ENCODE measurements around the gene NUFIP1. TPM values are rescaled to one million over a fixed set of nuclear protein-coding genes. Genes with fewer than 3 reads are reported as not detected.

NUFIP1 gene
- total RNA-seq, 1 donor from 2014 or later = 7.6 TPM

DNA sequence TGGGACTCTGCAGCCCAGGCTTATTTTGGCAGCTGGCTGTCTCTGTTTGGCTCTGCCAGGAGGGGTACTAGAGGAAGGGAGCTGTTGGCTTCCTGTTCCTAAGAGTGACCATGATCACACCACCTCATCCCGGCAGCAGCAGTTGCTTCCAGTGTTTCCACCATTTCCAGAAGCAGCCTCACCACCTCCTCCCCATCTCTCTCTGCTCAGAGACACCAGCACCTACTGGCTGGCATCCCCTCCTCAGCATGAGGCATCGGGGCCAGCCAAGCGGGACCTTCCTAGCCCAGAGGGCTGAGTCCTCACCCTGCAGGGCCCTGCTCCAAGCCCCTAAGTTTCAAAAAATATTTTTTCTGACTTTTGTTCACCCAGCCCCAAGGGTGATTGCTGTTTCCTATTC, 59.0 kb downstream of the NUFIP1 start:
- H3K36me3 ChIP-seq (ENCODE audit: insufficient read depth, low read length) = no peaks in the 10 kb centered on the region
- FAIRE-seq (no peak), DNase-seq (ENCODE audit: low read depth) (no peak)
- no peak overlapping the region for H3K4me3 Mint-ChIP-seq (ENCODE audit: unreplicated experiment)
- no peaks in the 10 kb centered on the region for H4K20me1 ChIP-seq (ENCODE audit: insufficient read depth, low read length)
- peaks cover 32% of the 10 kb centered on the region for H3K4me1 Mint-ChIP-seq (ENCODE audit: low read depth, unreplicated experiment)
- peaks cover 29% of the 10 kb centered on the region for H3K4me1 ChIP-seq (ENCODE audit: insufficient read depth, low read length)
- peaks cover 3% of the 10 kb centered on the region for H3K27me3 ChIP-seq (ENCODE audit: insufficient read depth, low read length)
- H3K4me2 ChIP-seq (ENCODE audit: low read length) = no peak overlapping the region
- peaks cover 5% of the 10 kb centered on the region for H3K36me3 Mint-ChIP-seq (ENCODE audit: low read depth, unreplicated experiment)
- H3K27ac Mint-ChIP-seq (ENCODE audit: unreplicated experiment) = no peak overlapping the region
- H3K27me3 Mint-ChIP-seq (ENCODE audit: low read depth, unreplicated experiment) = no peaks in the 10 kb centered on the region
- H3K9me3 ChIP-seq (ENCODE audit: insufficient read depth, low read depth, low read length) = no peaks in the 10 kb centered on the region
- H3K4me3 ChIP-seq (ENCODE audit: insufficient read depth, low read depth, low read length) = no peak overlapping the region
- H2AFZ ChIP-seq (ENCODE audit: low read depth, low read length) = no peak overlapping the region
- H3K9me3 Mint-ChIP-seq (ENCODE audit: unreplicated experiment) = peaks cover 3% of the 10 kb centered on the region
- no peaks in the 10 kb centered on the region for H3K79me2 ChIP-seq (ENCODE audit: insufficient read depth, low read length)
- no peak overlapping the region for H3K9ac ChIP-seq (ENCODE audit: low read length)
- TF ChIP-seq EZH2 (IDR thresholded peaks at IDR 0.05; ENCODE audit: insufficient read depth, low read length) (no peak), CTCF (IDR thresholded peaks at IDR 0.05; ENCODE audit: insufficient read depth, low read depth, low read length) (no peak)
- H3K27ac ChIP-seq (ENCODE audit: low read depth, low read length) = no peak overlapping the region

DNA sequence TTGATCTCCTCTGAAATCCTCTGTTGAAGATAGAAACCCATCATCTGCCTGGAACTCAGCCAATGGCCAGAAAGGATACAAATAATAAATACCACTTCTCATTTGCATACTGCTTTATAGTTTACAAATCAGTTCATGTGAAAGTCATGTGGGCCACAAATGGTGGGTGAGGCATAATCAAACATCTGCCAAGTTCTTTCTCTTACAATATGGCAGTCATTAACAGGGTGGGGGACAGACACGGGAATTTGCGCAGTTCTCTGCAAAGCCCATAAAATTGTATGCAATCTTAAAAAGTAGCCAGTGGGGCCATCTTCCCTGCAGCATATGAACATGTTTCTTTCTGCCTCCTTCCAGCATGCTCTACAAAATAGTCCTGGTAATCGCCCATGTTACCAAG, 59.6 kb downstream of the NUFIP1 start:
- Histone ChIP-seq H3K4me2 (ENCODE audit: low read length) (no peak overlapping the region), H3K4me1 (ENCODE audit: insufficient read depth, low read length) (peaks cover 27% of the 10 kb centered on the region), H4K20me1 (ENCODE audit: insufficient read depth, low read length) (no peaks in the 10 kb centered on the region), H3K27me3 (ENCODE audit: insufficient read depth, low read length) (peaks cover 6% of the 10 kb centered on the region), H3K27ac (ENCODE audit: low read depth, low read length) (no peak overlapping the region), H2AFZ (ENCODE audit: low read depth, low read length) (no peak overlapping the region), H3K9ac (ENCODE audit: low read length) (no peak overlapping the region), H3K79me2 (ENCODE audit: insufficient read depth, low read length) (no peaks in the 10 kb centered on the region), H3K36me3 (ENCODE audit: insufficient read depth, low read length) (no peaks in the 10 kb centered on the region), H3K4me3 (ENCODE audit: insufficient read depth, low read depth, low read length) (no peak overlapping the region), H3K9me3 (ENCODE audit: insufficient read depth, low read depth, low read length) (no peaks in the 10 kb centered on the region)
- FAIRE-seq = no peak
- Mint-ChIP-seq H3K4me1 (ENCODE audit: low read depth, unreplicated experiment) (peaks cover 28% of the 10 kb centered on the region), H3K36me3 (ENCODE audit: low read depth, unreplicated experiment) (peaks cover 5% of the 10 kb centered on the region), H3K27ac (ENCODE audit: unreplicated experiment) (no peak overlapping the region), H3K4me3 (ENCODE audit: unreplicated experiment) (no peak overlapping the region), H3K27me3 (ENCODE audit: low read depth, unreplicated experiment) (peaks cover 6% of the 10 kb centered on the region), H3K9me3 (ENCODE audit: unreplicated experiment) (peaks cover 3% of the 10 kb centered on the region)
- no peak for TF ChIP-seq EZH2 (IDR thresholded peaks at IDR 0.05; ENCODE audit: insufficient read depth, low read length)
- no peak for DNase-seq (ENCODE audit: low read depth)

DNA sequence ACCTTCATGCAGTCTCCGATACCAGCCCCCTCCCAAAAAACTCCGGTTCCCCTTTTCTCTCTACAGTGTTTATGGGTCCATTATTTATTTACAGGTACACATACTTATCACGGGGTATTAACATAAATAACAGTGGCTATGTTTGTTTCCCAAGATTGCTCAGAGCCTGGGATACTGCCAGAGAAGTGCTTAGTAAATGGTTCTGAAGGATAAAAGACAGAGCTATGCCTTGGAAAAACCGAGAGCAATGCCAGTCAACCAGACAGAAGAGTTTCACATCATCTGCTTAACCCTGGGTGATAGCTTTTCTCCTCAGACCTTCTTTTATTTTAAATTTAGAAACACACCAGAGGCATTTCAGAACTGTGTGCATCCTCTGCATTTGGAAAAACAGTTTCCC, 61.3 kb downstream of the NUFIP1 start:
- TF ChIP-seq EZH2 (IDR thresholded peaks at IDR 0.05; ENCODE audit: insufficient read depth, low read length) (no peak), CTCF (IDR thresholded peaks at IDR 0.05; ENCODE audit: insufficient read depth, low read depth, low read length) (no peak)
- Mint-ChIP-seq H3K36me3 (ENCODE audit: low read depth, unreplicated experiment) (peaks cover 2% of the 10 kb centered on the region), H3K27me3 (ENCODE audit: low read depth, unreplicated experiment) (peaks cover 8% of the 10 kb centered on the region), H3K4me3 (ENCODE audit: unreplicated experiment) (no peak overlapping the region), H3K9me3 (ENCODE audit: unreplicated experiment) (no peaks in the 10 kb centered on the region), H3K27ac (ENCODE audit: unreplicated experiment) (no peak overlapping the region), H3K4me1 (ENCODE audit: low read depth, unreplicated experiment) (peaks cover 16% of the 10 kb centered on the region)
- H3K4me3 ChIP-seq (ENCODE audit: insufficient read depth, low read depth, low read length) = no peak overlapping the region
- FAIRE-seq (no peak), DNase-seq (ENCODE audit: low read depth) (no peak)
- H3K9me3 ChIP-seq (ENCODE audit: insufficient read depth, low read depth, low read length) = no peaks in the 10 kb centered on the region
- H3K27ac ChIP-seq (ENCODE audit: low read depth, low read length) = no peak overlapping the region
- peaks cover 6% of the 10 kb centered on the region for H3K27me3 ChIP-seq (ENCODE audit: insufficient read depth, low read length)
- no peak overlapping the region for H3K9ac ChIP-seq (ENCODE audit: low read length)
- no peaks in the 10 kb centered on the region for H3K36me3 ChIP-seq (ENCODE audit: insufficient read depth, low read length)
- H4K20me1 ChIP-seq (ENCODE audit: insufficient read depth, low read length) = no peaks in the 10 kb centered on the region
- no peak overlapping the region for H3K4me2 ChIP-seq (ENCODE audit: low read length)
- H3K79me2 ChIP-seq (ENCODE audit: insufficient read depth, low read length) = no peaks in the 10 kb centered on the region
- H2AFZ ChIP-seq (ENCODE audit: low read depth, low read length) = no peak overlapping the region
- peaks cover 11% of the 10 kb centered on the region for H3K4me1 ChIP-seq (ENCODE audit: insufficient read depth, low read length)

Data from astrocyte (in vitro differentiated cells and primary cell).